ENCODE results near the gene TMEM176A. TPM values are rescaled to one million over a fixed set of nuclear protein-coding genes. Genes with fewer than 3 reads are reported as not detected.

TMEM176A gene
- total and polyA plus RNA-seq, 12 donors: 0.78 to 70.9 (median 22.5) TPM

GRCh38 chr7:150753826-150754603 is 46.6 kb upstream of the TMEM176A start:
- DNase-seq: no peak
- no peak overlapping the region for H3K27ac ChIP-seq
- H3K4me1 ChIP-seq (replicated peaks in 1 of 2): peaks cover 0 to 3% of the 10 kb centered on the region in 2 donors
- H3K4me3 ChIP-seq: no peak overlapping the region
- H3K27me3 ChIP-seq: peaks cover 2% of the 10 kb centered on the region
- intact Hi-C loops (cut with DNase I): loop anchor here in 1 of 2 donors (10.0 kb wide), 1 partner anchor 309 kb away; no protein-coding TSS in a partner anchor
- no peak for TF ChIP-seq POLR2A (IDR thresholded peaks at IDR 0.05)
- peak in 3 of 6 experiments; percentile 18 to 30 (median 27) for TF ChIP-seq CTCF (IDR thresholded peaks at IDR 0.05)
- 19 to 46% (median 39%) methylated on average over 3 of the region's 3 CpGs for WGBS, 4 donors
- H3K9me3 ChIP-seq (replicated peaks in 1 of 3): no peaks in the 10 kb centered on the region
- H3K36me3 ChIP-seq (replicated peaks in 1 of 2): no peaks in the 10 kb centered on the region

- peaks cover 2% of the 10 kb centered on the region for H3K27me3 ChIP-seq
- intact Hi-C loops (cut with DNase I): loop anchor here in 1 of 2 donors (10.0 kb wide), 1 partner anchor 310 kb away; no protein-coding TSS in a partner anchor
- no peak for DNase-seq
- TF ChIP-seq CTCF (IDR thresholded peaks at IDR 0.05) (no peak), POLR2A (IDR thresholded peaks at IDR 0.05) (no peak)
- no peak overlapping the region for H3K27ac ChIP-seq
- peaks cover 0 to 3% of the 10 kb centered on the region in 2 donors for H3K4me1 ChIP-seq (replicated peaks in 1 of 2)
- no peaks in the 10 kb centered on the region for H3K9me3 ChIP-seq (replicated peaks in 1 of 3)
- H3K36me3 ChIP-seq (replicated peaks in 1 of 2): no peaks in the 10 kb centered on the region
- H3K4me3 ChIP-seq: no peak overlapping the region
Observed at GRCh38 chr7:150754951-150755350, 45.6 kb upstream of the TMEM176A start.

GRCh38 chr7:150755473-150756099 is 45.0 kb upstream of the TMEM176A start:
- TF ChIP-seq POLR2A (IDR thresholded peaks at IDR 0.05) (no peak), CTCF (IDR thresholded peaks at IDR 0.05) (no peak)
- peaks cover 0 to 3% of the 10 kb centered on the region in 2 donors for H3K4me1 ChIP-seq (replicated peaks in 1 of 2)
- peak overlapping the region in 1 of 5 donors; percentile 45 for H3K27ac ChIP-seq
- H3K4me3 ChIP-seq: no peak overlapping the region
- peaks cover 2% of the 10 kb centered on the region for H3K27me3 ChIP-seq
- peak in 1 of 7 donors; percentile 24 for DNase-seq
- no peaks in the 10 kb centered on the region for H3K9me3 ChIP-seq (replicated peaks in 1 of 3)
- 61 to 75% (median 69%) methylated on average over 4 of the region's 4 CpGs for WGBS, 4 donors
- H3K36me3 ChIP-seq (replicated peaks in 1 of 2): no peaks in the 10 kb centered on the region
- intact Hi-C loops (cut with DNase I): loop anchor here in 1 of 2 donors (10.0 kb wide), 1 partner anchor 311 kb away; no protein-coding TSS in a partner anchor

GRCh38 chr7:150756166-150756565 is 44.4 kb upstream of the TMEM176A start:
- no peaks in the 10 kb centered on the region for H3K9me3 ChIP-seq (replicated peaks in 1 of 3)
- peaks cover 2% of the 10 kb centered on the region for H3K27me3 ChIP-seq
- no peak for DNase-seq
- H3K27ac ChIP-seq: peak overlapping the region in 1 of 5 donors; percentile 45
- no peak overlapping the region for H3K4me3 ChIP-seq
- H3K4me1 ChIP-seq (replicated peaks in 1 of 2): peaks cover 0 to 3% of the 10 kb centered on the region in 2 donors
- intact Hi-C loops (cut with DNase I): loop anchor here in 1 of 2 donors (10.0 kb wide), 1 partner anchor 311 kb away; no protein-coding TSS in a partner anchor
- 59 to 79% (median 64%) methylated on average over 3 of the region's 3 CpGs for WGBS, 4 donors
- TF ChIP-seq CTCF (IDR thresholded peaks at IDR 0.05): no peak
- no peak for TF ChIP-seq POLR2A (IDR thresholded peaks at IDR 0.05)
- no peaks in the 10 kb centered on the region for H3K36me3 ChIP-seq (replicated peaks in 1 of 2)
